HG03097 (cell line): ENCODE measurements around the gene TSSC4.

ENCODE experiments used
- ATAC-seq: cut with Tn5 transposase; IDR thresholded peaks from one replicate; pipeline ENCODE4 v1.9.1; 2021; ENCODE audit not compliant: unreplicated experiment, low FRiP score

TSSC4 gene

DNA sequence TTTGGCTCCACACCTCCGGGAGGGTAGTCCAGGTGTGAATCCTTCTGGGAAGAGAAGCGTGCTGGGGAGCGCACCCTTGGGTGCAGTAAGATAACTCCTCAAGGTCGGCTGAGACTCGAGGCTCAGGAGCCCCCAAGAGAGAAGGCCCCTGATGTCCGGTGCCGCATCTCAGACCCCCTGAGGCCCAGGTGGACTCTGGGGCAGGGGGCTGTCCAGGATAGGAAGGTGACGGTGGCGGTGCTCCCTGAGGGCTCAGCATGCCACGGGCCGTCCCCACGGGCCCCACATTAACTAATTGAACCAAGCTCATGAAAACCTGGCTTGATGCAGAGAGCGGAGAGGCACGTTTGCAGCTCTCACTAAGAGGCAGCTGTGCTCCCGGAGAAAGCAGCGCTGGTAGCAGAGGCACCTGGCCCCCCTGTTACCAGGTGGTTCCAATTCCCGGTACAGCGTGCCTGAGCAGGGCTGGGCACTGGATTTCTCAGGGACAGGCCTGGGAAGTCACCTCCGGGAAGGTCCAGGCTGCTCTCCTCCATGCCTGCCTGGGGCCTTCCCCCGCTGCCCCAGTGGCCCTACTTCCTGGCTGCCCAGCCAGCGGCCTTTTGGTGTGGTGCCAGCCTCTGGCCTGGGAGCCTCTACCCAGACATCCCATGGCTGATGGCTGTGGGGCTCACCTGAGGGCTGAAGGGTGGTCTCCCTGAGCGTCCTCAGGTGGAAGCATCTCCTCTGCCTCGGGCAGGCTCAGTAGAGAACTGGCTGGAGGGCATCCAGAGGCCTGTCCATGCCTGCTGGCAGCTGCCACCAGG, 45.4 kb downstream of the TSSC4 start:
- ATAC-seq, result no peak

- ATAC-seq, result no peak
Measured at GRCh38 chr11:2446590-2447252, 46.2 kb downstream of the TSSC4 start.

DNA sequence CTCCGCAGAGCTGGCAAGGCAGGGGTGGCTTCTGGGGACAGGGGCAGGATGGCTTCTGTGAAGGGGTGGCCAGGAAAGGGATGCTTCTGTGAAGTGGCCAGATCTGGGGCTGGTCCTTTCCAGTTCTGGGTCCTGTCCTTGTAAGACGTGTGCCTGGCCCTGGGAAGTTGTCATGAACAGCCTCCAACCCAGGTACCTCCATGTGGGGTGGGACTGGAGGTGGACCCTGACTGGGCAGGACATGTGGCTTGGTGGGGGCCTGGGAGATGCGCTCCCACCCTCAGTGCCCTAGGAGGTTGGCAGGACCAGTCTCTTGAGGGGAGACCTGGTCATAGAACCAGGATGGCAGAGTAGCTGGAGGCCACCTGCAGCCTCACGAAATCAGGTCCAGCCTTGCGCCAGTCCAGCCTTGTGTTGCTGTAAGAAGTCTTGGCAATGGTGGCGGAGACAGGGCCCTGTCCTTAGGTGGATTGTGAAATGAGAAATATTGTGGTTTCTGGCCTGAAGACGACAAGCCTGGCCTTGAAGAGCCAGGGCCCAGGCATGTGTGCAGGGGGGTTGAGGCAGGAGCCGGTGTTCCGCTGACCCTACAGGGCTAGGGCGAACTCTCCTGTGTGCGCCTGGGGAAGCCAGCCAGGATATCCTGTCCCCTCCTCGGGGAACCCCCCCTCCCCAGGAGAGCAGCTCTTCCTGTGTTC, 46.9 kb downstream of the TSSC4 start:
- no peak for ATAC-seq

DNA sequence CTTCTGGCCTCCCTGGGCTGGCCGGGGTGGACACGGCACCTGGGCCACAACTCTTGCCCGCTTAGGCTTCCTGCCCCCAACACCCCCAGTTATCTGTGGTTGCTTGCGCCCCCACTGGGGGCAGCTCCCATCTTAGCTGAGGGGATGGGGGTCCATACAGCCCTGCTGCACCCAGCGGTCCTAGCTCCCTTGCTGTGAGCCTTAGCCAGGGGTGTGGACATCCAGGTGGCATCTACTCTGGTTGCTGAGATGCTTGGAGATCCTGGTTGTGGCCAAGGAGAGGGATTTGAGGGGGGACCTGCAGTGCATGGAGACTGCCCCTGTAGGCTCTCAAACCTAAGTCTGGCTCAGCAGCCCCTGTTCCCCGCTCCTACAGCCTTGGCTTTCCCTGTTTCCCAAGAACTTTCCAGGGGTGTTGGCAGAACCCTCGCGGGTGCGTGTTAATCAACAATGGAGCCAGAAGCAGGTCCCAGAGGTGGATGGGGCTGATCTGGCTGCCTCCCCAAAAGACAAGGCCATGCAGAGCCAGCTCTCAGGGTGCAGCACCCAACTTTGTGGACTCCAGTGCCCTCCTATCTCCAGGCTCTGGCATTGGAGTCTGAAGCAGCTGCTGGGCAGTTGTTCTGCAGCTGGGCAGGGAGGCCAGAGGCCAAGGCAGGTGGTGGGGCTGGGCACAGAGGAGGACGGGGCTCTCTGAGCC, 47.6 kb downstream of the TSSC4 start:
- no peak for ATAC-seq

DNA sequence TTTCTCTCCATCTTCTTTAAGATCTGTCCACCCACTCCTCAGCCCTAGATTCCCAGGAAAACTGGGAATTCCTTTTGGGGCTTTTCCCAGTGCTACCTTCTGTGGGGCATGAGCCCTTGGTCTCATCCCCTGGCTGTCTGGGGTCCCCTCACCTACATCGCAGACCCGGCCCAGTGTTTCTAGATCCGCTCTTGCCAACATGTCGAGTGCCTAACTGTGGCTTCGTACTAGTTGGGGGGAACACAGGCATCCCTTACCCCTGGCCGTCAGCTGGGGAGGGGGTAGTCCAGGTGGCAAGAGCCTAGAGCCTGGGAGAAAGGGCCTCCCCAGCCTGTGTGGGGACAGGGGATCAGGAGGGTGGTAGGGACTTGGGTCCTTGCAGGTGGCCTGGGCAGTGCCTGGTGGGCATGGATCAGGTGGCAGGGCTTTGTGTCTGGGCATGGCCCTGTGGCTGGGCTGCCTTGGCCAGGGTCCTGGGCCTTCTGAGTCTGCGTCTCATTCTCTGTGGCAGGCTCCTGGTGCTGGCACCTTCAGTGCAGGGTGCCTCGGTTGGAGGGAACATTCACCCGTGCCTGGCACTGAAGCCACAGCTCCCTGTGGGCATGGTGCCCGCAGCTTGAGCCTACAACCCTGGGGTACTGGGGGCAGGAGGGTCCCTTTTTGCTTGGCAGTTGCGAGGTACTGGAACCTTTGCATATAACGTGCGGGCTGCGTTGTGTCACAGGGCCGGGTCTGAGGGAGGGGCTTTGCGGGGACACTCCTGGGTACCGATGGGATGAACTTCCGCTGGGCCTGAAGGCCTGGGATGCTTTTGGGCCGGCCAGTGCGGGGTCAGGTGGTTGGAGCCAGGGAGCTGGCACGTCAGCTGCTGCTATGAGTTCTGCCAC, 48.4 kb downstream of the TSSC4 start:
- ATAC-seq, result no peak

DNA sequence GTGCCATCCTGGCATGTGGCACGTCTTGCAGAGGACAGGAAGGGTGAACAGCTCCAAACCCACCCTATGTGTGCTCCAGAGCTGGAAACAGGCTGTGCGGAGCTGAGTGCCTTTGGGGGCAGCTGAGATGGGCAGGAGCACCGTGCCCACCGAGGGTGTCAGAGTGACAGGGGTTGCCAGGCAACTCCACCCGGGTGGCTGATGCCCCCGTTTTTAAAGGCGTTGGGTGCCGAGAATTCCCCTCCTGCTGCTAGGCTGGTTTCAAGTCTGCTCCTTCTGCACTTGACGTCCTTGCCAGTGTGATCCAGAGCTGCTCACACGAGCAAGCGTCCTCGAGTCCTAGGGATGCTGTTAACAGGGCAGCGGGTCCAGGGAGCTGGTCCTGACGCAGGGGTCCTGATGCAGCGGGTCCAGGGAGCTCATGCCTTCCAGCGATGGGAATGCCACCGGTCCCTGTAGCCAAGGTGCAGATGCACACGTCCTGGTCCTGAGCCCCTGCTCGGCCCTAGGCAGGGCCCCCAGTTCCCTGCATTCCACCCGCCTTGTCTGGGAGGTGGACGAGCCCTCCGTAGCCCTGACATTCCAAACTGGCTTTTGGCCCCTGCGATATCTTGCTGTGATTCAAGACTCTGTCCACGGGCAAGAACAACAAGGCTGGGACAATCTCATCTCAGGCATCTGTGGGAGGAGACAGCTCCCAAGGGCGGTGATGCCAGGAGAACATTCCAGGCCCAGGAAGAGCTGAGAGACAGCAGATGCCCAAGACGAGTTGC, 49.2 kb downstream of the TSSC4 start:
- ATAC-seq, result no peak

GRCh38 chr11:2450321-2451041, 49.9 kb downstream of the TSSC4 start:
- no peak for ATAC-seq

DNA sequence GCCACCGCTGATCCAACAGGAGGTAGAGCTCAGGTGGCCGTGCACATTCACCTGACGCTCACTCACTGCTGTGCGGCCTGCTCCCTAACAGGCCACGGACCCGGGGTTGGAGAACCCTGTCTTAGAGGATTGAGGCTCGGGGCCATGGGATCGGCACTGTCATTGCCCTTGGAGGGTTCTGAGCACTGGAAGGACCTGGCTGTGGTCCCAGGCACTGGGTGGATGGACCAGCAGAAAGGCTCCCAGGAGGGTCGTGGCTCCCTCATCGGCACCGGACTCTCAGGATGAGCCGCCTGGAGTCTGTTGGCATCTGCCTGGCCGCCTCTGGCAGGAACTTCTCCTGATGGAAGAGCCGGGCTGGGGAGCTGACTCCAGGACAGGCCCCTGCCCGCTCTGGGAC, 50.8 kb downstream of the TSSC4 start:
- no peak for ATAC-seq

- no peak for ATAC-seq
Measured at GRCh38 chr11:2451916-2452315, 51.4 kb downstream of the TSSC4 start.

DNA sequence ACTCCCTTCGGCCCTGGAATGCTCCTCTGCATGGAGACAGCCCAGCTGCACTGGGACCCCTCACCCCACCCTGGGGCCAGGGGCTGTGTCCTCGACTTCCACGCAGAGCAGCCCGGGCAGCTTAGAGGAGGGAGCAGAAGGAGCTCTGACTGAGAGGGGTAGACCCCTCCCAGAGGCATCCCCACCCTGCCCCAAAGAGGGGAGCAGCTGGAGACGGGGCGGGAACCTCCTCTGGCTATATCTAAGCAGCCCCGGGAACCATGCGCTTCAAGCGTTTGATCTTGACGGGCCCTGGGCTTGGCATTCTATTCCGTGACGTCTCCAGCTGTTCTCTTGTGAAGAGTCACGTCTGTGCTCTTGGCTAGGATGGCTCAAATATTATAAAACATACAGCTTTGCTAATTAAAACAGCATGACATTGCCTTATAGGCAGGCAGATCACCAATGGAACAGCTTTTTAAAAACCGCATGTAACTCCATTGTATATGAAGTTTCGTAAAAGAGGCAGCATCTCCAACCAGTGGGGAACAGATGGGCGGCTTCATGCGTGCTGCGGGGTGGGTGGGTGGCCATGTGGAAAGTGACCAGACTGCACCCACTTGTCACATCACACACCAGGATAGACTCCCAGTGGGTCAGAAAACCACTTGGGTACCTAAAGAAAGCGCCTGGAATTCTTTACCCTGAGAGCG, 51.9 kb downstream of the TSSC4 start:
- no peak for ATAC-seq

DNA sequence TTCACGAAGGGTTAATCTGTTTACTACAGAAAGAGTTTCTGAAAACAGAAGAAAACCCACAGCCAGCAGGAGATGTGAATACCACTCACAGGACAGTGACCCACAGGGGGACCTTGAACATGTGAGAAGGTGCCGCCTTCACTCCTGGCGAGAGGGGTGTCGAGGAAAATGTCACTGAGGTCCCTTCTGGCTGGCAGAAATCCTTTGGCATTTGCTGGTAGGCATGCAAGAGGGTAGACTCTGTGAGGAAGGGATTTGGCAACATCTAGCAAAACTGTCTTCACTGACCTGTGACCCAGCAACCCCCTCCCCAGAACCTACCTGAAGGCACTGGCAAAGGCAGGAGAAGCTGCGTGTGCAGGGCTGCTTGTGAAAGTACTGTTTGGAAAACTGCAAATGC, 52.9 kb downstream of the TSSC4 start:
- ATAC-seq, result no peak
